OCI-LY1 (cell line): ENCODE measurements around the gene TBC1D5.

ENCODE experiments used
- H2AFZ ChIP-seq: fragments of 200-600 bp; sonication (generic), shearing (Covaris generic); 2 replicates; pipeline ENCODE4 v1.6.0; 2014; ENCODE audit warnings: antibody characterized with exemption, mild to moderate bottlenecking, low read length
- H3F3A ChIP-seq: fragments of 200-600 bp; sonication (generic), shearing (Covaris generic); 2 replicates; pipeline ENCODE4 v1.6.0; 2014; ENCODE audit warnings: mild to moderate bottlenecking, antibody characterized with exemption, low read length, moderate library complexity; ENCODE audit not compliant: insufficient read depth
- H3K27ac ChIP-seq: fragments of 200-600 bp; sonication (generic); 2 replicates; pipeline ENCODE4 v1.5.1; 2014; ENCODE audit warnings: low read length, mixed run types, mild to moderate bottlenecking, low read depth; ENCODE audit not compliant: poor library complexity, severe bottlenecking
- H3K27me3 ChIP-seq: fragments of 200-600 bp; sonication (generic); 2 replicates; pipeline ENCODE4 v1.6.0; 2014; ENCODE audit warnings: antibody characterized with exemption, mild to moderate bottlenecking, low read length, moderate library complexity; ENCODE audit not compliant: insufficient read depth
- H3K36me3 ChIP-seq: fragments of 200-600 bp; sonication (generic); 2 replicates; pipeline ENCODE4 v1.6.1; 2014; ENCODE audit warnings: mild to moderate bottlenecking, antibody characterized with exemption, low read length, moderate library complexity, mixed read lengths; ENCODE audit not compliant: insufficient read depth
- H3K4me1 ChIP-seq: fragments of 200-600 bp; sonication (generic); 2 replicates; pipeline ENCODE4 v1.5.1; 2014; ENCODE audit warnings: mild to moderate bottlenecking, low read length, moderate library complexity; ENCODE audit not compliant: insufficient read depth, severe bottlenecking
- H3K4me2 ChIP-seq: fragments of 200-600 bp; sonication (generic), shearing (Covaris generic); 2 replicates; pipeline ENCODE4 v1.6.1; 2014; ENCODE audit warnings: low read length
- H3K4me3 ChIP-seq: fragments of 200-600 bp; sonication (generic); 2 replicates; pipeline ENCODE4 v1.5.1; 2014; ENCODE audit warnings: low read length, low read depth, mild to moderate bottlenecking, mixed read lengths; ENCODE audit not compliant: poor library complexity, severe bottlenecking
- H3K79me2 ChIP-seq: fragments of 200-600 bp; shearing (Covaris generic); 2 replicates; pipeline ENCODE4 v1.6.1; 2016; ENCODE audit warnings: mixed run types, low read length, mixed read lengths; ENCODE audit not compliant: insufficient read depth
- H3K9ac ChIP-seq: fragments of 200-600 bp; sonication (generic), shearing (Covaris generic); 2 replicates; pipeline ENCODE4 v1.6.1; 2014; ENCODE audit warnings: mild to moderate bottlenecking, low read length, mixed read lengths
- H3K9me2 ChIP-seq: fragments of 200-600 bp; sonication (generic), shearing (Covaris generic); 2 replicates; pipeline ENCODE4 v1.6.1; 2014; ENCODE audit warnings: low read depth, mild to moderate bottlenecking, low read length, mixed read lengths
- H3K9me3 ChIP-seq: fragments of 200-600 bp; shearing (Covaris generic); 2 replicates; pipeline ENCODE4 v1.6.1; 2014; ENCODE audit warnings: low read length, mixed read lengths
- H4K20me1 ChIP-seq: fragments of 200-600 bp; sonication (generic), shearing (Covaris generic); 2 replicates; pipeline ENCODE4 v1.6.0; 2016; ENCODE audit warnings: mild to moderate bottlenecking, low read length; ENCODE audit not compliant: insufficient read depth
- EZH2 ChIP-seq: fragments of 200-600 bp; sonication (generic), shearing (Covaris generic); IDR thresholded peaks from 2 replicates; pipeline ENCODE4 v1.8.0; 2017; ENCODE audit warnings: borderline replicate concordance, mixed run types, mild to moderate bottlenecking, antibody characterized with exemption, low read length, moderate library complexity, mixed read lengths
- TF ChIP-seq, protein P1 (sequence below): fragments of 200-600 bp; sonication (generic), shearing (Covaris generic); IDR thresholded peaks from 2 replicates; pipeline ENCODE4 v1.5.1; 2017; ENCODE audit warnings: mild to moderate bottlenecking, antibody characterized with exemption, low read length, moderate library complexity, mixed read lengths

TBC1D5 gene

DNA sequence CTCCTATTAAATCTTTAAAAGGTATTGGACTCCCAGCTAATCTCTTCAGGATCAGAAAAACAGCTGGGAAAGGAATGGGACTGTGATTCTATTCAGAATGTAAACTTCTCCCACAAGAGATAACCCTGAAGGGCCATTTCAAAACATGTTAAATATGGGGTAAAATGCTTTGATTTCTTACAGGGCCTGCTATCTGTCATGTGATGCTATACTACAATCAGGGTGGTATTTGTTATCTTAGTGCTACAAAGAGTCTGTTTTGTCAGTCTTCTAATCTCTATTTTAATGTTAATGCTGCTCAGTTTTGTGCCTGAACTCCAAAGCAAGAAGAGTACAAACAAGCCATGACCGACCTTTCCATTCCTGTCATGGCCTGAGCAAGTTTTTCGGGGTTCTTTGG, 186.9 kb downstream of the TBC1D5 start:
- TF ChIP-seq, protein P1, sequence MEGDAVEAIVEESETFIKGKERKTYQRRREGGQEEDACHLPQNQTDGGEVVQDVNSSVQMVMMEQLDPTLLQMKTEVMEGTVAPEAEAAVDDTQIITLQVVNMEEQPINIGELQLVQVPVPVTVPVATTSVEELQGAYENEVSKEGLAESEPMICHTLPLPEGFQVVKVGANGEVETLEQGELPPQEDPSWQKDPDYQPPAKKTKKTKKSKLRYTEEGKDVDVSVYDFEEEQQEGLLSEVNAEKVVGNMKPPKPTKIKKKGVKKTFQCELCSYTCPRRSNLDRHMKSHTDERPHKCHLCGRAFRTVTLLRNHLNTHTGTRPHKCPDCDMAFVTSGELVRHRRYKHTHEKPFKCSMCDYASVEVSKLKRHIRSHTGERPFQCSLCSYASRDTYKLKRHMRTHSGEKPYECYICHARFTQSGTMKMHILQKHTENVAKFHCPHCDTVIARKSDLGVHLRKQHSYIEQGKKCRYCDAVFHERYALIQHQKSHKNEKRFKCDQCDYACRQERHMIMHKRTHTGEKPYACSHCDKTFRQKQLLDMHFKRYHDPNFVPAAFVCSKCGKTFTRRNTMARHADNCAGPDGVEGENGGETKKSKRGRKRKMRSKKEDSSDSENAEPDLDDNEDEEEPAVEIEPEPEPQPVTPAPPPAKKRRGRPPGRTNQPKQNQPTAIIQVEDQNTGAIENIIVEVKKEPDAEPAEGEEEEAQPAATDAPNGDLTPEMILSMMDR = no peak
- no peak for TF ChIP-seq EZH2
- no peaks in the 10 kb centered on the region for H3K36me3 ChIP-seq
- H3K9me3 ChIP-seq = no peaks in the 10 kb centered on the region
- no peak overlapping the region for H3K4me2 ChIP-seq
- H2AFZ ChIP-seq = no peak overlapping the region
- no peaks in the 10 kb centered on the region for H4K20me1 ChIP-seq
- no peak overlapping the region for H3K27ac ChIP-seq
- no peaks in the 10 kb centered on the region for H3K27me3 ChIP-seq
- no peaks in the 10 kb centered on the region for H3K4me1 ChIP-seq
- H3K9ac ChIP-seq = no peak overlapping the region
- H3F3A ChIP-seq = no peaks in the 10 kb centered on the region
- no peak overlapping the region for H3K4me3 ChIP-seq
- H3K9me2 ChIP-seq = no peaks in the 10 kb centered on the region
- H3K79me2 ChIP-seq = 0 out of 2 replicates have a peak, but pooled peaks cover 5% of the 10 kb centered on the region

DNA sequence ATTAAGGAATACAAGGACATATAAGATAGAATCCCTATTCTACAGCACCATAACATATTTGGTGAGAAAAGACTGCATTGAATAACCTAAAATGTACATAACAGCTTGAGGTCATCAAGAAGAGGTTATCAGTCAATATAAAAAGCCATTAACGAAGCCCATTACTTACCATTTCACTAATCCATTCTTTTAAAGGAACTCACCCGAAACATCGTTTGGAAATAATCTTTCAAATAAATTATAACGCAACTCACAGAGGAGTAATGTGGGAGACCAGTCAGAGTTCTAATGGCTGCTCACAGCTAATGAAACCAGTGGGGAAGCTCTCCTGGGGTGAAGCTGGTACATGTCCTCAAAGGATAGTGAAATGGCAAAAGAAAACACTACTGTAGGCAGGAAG, 188.4 kb downstream of the TBC1D5 start:
- no peaks in the 10 kb centered on the region for H3K9me2 ChIP-seq
- H3K4me2 ChIP-seq = no peak overlapping the region
- no peaks in the 10 kb centered on the region for H3K9me3 ChIP-seq
- no peak overlapping the region for H3K4me3 ChIP-seq
- H3K4me1 ChIP-seq = no peaks in the 10 kb centered on the region
- no peak overlapping the region for H2AFZ ChIP-seq
- H3K27me3 ChIP-seq = no peaks in the 10 kb centered on the region
- H3F3A ChIP-seq = no peaks in the 10 kb centered on the region
- TF ChIP-seq, protein P1 = no peak
- TF ChIP-seq EZH2 = no peak
- H3K79me2 ChIP-seq = 0 out of 2 replicates have a peak, but pooled peaks cover 6% of the 10 kb centered on the region
- no peak overlapping the region for H3K27ac ChIP-seq
- no peak overlapping the region for H3K9ac ChIP-seq
- no peaks in the 10 kb centered on the region for H3K36me3 ChIP-seq
- H4K20me1 ChIP-seq = no peaks in the 10 kb centered on the region

GRCh38 chr3:17553080-17553479, 189.4 kb downstream of the TBC1D5 start:
- H3K9ac ChIP-seq = no peak overlapping the region
- H3K4me2 ChIP-seq = no peak overlapping the region
- no peaks in the 10 kb centered on the region for H3K27me3 ChIP-seq
- no peaks in the 10 kb centered on the region for H3K4me1 ChIP-seq
- no peaks in the 10 kb centered on the region for H3K9me3 ChIP-seq
- no peaks in the 10 kb centered on the region for H4K20me1 ChIP-seq
- no peak overlapping the region for H3K4me3 ChIP-seq
- no peak overlapping the region for H2AFZ ChIP-seq
- no peaks in the 10 kb centered on the region for H3K9me2 ChIP-seq
- TF ChIP-seq EZH2 = no peak
- TF ChIP-seq, protein P1 = no peak
- no peak overlapping the region for H3K27ac ChIP-seq
- no peaks in the 10 kb centered on the region for H3K36me3 ChIP-seq
- H3K79me2 ChIP-seq = 0 out of 2 replicates have a peak, but pooled peaks cover 6% of the 10 kb centered on the region
- no peaks in the 10 kb centered on the region for H3F3A ChIP-seq
